Measurements from ENCODE around the gene CCDC78.

The CCDC78 gene

DNA sequence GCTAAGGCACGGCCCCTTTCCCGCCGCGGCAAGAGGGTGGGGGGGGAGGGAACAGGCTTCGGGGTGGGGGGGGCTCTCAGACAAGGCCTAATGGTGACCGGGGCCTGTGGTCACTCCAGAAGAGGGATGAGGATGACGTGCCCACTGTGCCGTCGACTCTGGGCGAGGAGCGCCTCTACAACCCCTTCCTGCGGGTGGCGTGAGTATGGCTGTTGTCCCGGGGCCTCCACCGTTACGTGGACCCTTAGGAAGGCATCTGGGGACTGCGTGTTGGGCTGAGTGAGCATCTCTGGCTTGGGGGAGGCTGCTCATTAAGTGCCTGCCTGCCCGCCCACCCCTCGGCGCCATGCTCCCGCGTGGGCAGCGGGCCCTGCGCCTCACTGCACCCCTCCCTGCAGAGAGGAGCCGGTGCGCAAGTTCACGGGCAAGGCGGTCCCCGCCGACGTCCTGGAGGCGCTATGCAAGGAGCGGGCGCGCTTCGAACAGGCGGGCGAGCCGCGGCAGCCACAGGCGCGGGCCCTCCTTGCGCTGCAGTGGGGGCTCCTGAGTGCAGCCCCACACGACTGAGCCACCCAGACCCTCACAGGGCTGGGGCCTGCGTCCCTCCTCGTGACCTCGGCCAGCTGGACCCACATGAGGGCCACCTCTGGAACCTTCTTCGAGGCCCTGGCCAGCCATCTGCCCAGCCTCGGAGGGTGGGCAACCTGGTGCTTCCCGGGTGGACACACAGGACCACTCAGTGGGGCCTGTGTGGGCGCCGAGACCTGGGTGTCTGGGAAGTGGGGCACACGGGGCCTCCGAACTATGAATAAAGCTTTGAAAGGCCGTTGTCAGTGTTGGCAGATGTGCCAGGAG lies 2.9 kb upstream of the CCDC78 start:
- Histone ChIP-seq H3K27me3 (ENCODE audit: control insufficient read depth in 3 of 3, insufficient read depth in 3 of 3, low read depth in 1 of 3, low read length in 3 of 3) (peaks cover 0 to 16% (median 0%) of the 10 kb centered on the region in 3 experiments), H3K79me1 (ENCODE audit: low read depth, low read length) (peaks cover 3% of the 10 kb centered on the region), H2BK15ac (ENCODE audit: low read length) (peak overlapping the region; percentile 94), H2BK5ac (ENCODE audit: low read length) (no peak overlapping the region), H3K4me3 (ENCODE audit: low read length in 2 of 2) (peak overlapping the region in 1 of 2 donors; percentile 75), H3K23ac (ENCODE audit: low read depth, low read length, poor library complexity) (peak overlapping the region; percentile 96), H2AFZ (ENCODE audit: low read length) (no peak overlapping the region), H2BK120ac (ENCODE audit: low read depth, low read length) (no peak overlapping the region), H3K4me2 (ENCODE audit: insufficient read depth, low read length, poor library complexity, severe bottlenecking) (peak overlapping the region; percentile 97), H3K14ac (ENCODE audit: low read length) (no peak overlapping the region), H3K18ac (ENCODE audit: low read length) (peak overlapping the region; percentile 71), H2BK12ac (ENCODE audit: low read length) (no peak overlapping the region), H3K27ac (replicated peaks; ENCODE audit: low read length) (no peak overlapping the region), H3K4ac (ENCODE audit: low read length) (no peak overlapping the region), H3K9me3 (replicated peaks in 1 of 2; ENCODE audit: control insufficient read depth in 2 of 2, insufficient read depth in 1 of 2, low read depth in 1 of 2, low read length in 2 of 2) (no peaks in the 10 kb centered on the region), H3K4me1 (ENCODE audit: control insufficient read depth in 2 of 2, insufficient read depth in 1 of 2, low read depth in 1 of 2, low read length in 2 of 2) (peaks cover 5 to 11% of the 10 kb centered on the region in 2 donors), H2AK5ac (ENCODE audit: low read depth, low read length) (peak overlapping the region; percentile 75), H3K36me3 (replicated peaks in 1 of 2; ENCODE audit: control insufficient read depth in 2 of 2, insufficient read depth in 2 of 2, low read length in 2 of 2) (peaks cover 12 to 27% of the 10 kb centered on the region in 2 donors), H3K9ac (ENCODE audit: low read depth, low read length, poor library complexity) (peak overlapping the region; percentile 70), H4K91ac (ENCODE audit: low read depth, low read length, poor library complexity) (no peak overlapping the region), H4K8ac (ENCODE audit: low read depth, low read length) (no peak overlapping the region)
- DNase-seq (ENCODE audit: low spot score): no peak
- WGBS, 2 donors (ENCODE audit: extremely low coverage in 2 of 2, insufficient read length in 2 of 2, insufficient replicate concordance in 1 of 2): no CpG with 5 or more reads among the region's 55 CpGs

GRCh38 chr16:728131-728889 lies 2.1 kb upstream of the CCDC78 start:
- Histone ChIP-seq H4K8ac (ENCODE audit: low read depth, low read length) (no peak overlapping the region), H2BK12ac (ENCODE audit: low read length) (peak overlapping the region; percentile 90), H2BK5ac (ENCODE audit: low read length) (no peak overlapping the region), H3K27ac (replicated peaks; ENCODE audit: low read length) (no peak overlapping the region), H3K27me3 (ENCODE audit: control insufficient read depth in 3 of 3, insufficient read depth in 3 of 3, low read depth in 1 of 3, low read length in 3 of 3) (peaks cover 0 to 16% (median 0%) of the 10 kb centered on the region in 3 experiments), H3K36me3 (replicated peaks in 1 of 2; ENCODE audit: control insufficient read depth in 2 of 2, insufficient read depth in 2 of 2, low read length in 2 of 2) (peaks cover 8 to 19% of the 10 kb centered on the region in 2 donors), H3K9ac (ENCODE audit: low read depth, low read length, poor library complexity) (peak overlapping the region; percentile 90), H4K91ac (ENCODE audit: low read depth, low read length, poor library complexity) (no peak overlapping the region), H3K14ac (ENCODE audit: low read length) (peak overlapping the region; percentile 56), H3K4me3 (ENCODE audit: low read length in 2 of 2) (peak overlapping the region; percentile 45 to 77), H2AFZ (ENCODE audit: low read length) (peak overlapping the region; percentile 69), H3K4ac (ENCODE audit: low read length) (no peak overlapping the region), H3K4me2 (ENCODE audit: insufficient read depth, low read length, poor library complexity, severe bottlenecking) (peak overlapping the region; percentile 97), H3K4me1 (ENCODE audit: control insufficient read depth in 2 of 2, insufficient read depth in 1 of 2, low read depth in 1 of 2, low read length in 2 of 2) (peaks cover 5 to 11% of the 10 kb centered on the region in 2 donors), H3K9me3 (replicated peaks in 1 of 2; ENCODE audit: control insufficient read depth in 2 of 2, insufficient read depth in 1 of 2, low read depth in 1 of 2, low read length in 2 of 2) (no peaks in the 10 kb centered on the region), H3K79me1 (ENCODE audit: low read depth, low read length) (peaks cover 3% of the 10 kb centered on the region), H3K18ac (ENCODE audit: low read length) (peak overlapping the region; percentile 93), H2BK15ac (ENCODE audit: low read length) (peak overlapping the region; percentile 16), H3K23ac (ENCODE audit: low read depth, low read length, poor library complexity) (peak overlapping the region; percentile 96), H2BK120ac (ENCODE audit: low read depth, low read length) (no peak overlapping the region), H2AK5ac (ENCODE audit: low read depth, low read length) (peak overlapping the region; percentile 99)
- no CpG with 5 or more reads among the region's 80 CpGs for WGBS, 2 donors (ENCODE audit: extremely low coverage in 2 of 2, insufficient read length in 2 of 2, insufficient replicate concordance in 1 of 2)
- no peak for DNase-seq (ENCODE audit: low spot score)

DNA sequence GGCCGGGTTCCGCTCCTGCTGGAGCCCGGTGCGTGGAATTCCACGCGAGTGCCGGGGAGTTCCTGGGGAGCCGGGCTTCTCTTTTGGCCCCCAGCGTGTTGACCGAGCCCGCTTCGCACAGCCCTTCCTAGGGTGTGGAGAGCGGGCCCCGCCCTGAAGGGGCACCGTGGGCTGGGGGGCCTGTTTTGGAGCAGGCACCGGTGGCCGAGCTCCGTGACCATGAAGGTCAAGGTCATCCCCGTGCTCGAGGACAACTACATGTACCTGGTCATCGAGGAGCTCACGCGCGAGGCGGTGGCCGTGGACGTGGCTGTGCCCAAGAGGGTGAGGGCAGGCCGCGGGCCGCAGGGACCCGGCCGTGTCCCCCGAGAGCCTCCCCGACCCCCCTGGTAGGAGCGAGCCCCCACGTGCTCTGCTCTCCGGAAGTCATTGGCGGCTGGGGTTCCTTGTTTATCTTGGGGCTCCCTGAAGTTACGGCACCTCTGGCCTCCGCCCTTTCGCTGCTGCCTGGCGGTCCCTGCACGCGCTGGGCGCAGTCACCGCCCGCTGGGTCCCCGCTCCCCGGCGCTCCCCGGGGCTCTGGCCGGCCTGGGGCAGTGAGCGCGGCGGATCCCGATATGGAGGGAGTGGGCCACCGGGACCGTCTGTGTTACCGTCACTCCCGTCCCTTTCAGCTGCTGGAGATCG lies 1.2 kb upstream of the CCDC78 start:
- H3K23ac ChIP-seq (ENCODE audit: low read depth, low read length, poor library complexity): peak overlapping the region; percentile 99
- peaks cover 7 to 14% of the 10 kb centered on the region in 2 donors for H3K36me3 ChIP-seq (replicated peaks in 1 of 2; ENCODE audit: control insufficient read depth in 2 of 2, insufficient read depth in 2 of 2, low read length in 2 of 2)
- H3K4me1 ChIP-seq (ENCODE audit: control insufficient read depth in 2 of 2, insufficient read depth in 1 of 2, low read depth in 1 of 2, low read length in 2 of 2): peaks cover 5 to 11% of the 10 kb centered on the region in 2 donors
- H3K9ac ChIP-seq (ENCODE audit: low read depth, low read length, poor library complexity): peak overlapping the region; percentile 95
- peak overlapping the region; percentile 76 for H3K4ac ChIP-seq (ENCODE audit: low read length)
- peak overlapping the region; percentile 95 for H2BK12ac ChIP-seq (ENCODE audit: low read length)
- peak overlapping the region; percentile 99 for H3K14ac ChIP-seq (ENCODE audit: low read length)
- WGBS, 2 donors (ENCODE audit: extremely low coverage in 2 of 2, insufficient read length in 2 of 2, insufficient replicate concordance in 1 of 2): no CpG with 5 or more reads among the region's 61 CpGs
- peaks cover 0 to 16% (median 0%) of the 10 kb centered on the region in 3 experiments for H3K27me3 ChIP-seq (ENCODE audit: control insufficient read depth in 3 of 3, insufficient read depth in 3 of 3, low read depth in 1 of 3, low read length in 3 of 3)
- peak overlapping the region; percentile 82 for H2BK5ac ChIP-seq (ENCODE audit: low read length)
- H2BK120ac ChIP-seq (ENCODE audit: low read depth, low read length): no peak overlapping the region
- peak overlapping the region; percentile 99 for H2AK5ac ChIP-seq (ENCODE audit: low read depth, low read length)
- H3K9me3 ChIP-seq (replicated peaks in 1 of 2; ENCODE audit: control insufficient read depth in 2 of 2, insufficient read depth in 1 of 2, low read depth in 1 of 2, low read length in 2 of 2): no peaks in the 10 kb centered on the region
- no peak for DNase-seq (ENCODE audit: low spot score)
- H3K18ac ChIP-seq (ENCODE audit: low read length): peak overlapping the region; percentile 97
- H3K4me3 ChIP-seq (ENCODE audit: low read length in 2 of 2): peak overlapping the region; percentile 45 to 81
- peak overlapping the region; percentile 97 for H3K4me2 ChIP-seq (ENCODE audit: insufficient read depth, low read length, poor library complexity, severe bottlenecking)
- peak overlapping the region; percentile 94 for H2BK15ac ChIP-seq (ENCODE audit: low read length)
- H3K27ac ChIP-seq (replicated peaks; ENCODE audit: low read length): no peak overlapping the region
- no peak overlapping the region for H4K91ac ChIP-seq (ENCODE audit: low read depth, low read length, poor library complexity)
- peak overlapping the region; percentile 82 for H2AFZ ChIP-seq (ENCODE audit: low read length)
- H3K79me1 ChIP-seq (ENCODE audit: low read depth, low read length): peaks cover 8% of the 10 kb centered on the region
- peak overlapping the region; percentile 72 for H4K8ac ChIP-seq (ENCODE audit: low read depth, low read length)

Data from neuronal stem cell (in vitro differentiated cells).